GM12801 (cell line): ENCODE data around the gene MGRN1.

Experiments
- CTCF ChIP-seq: IDR thresholded peaks from one replicate; pipeline ENCODE4 v1.5.1; 2011; ENCODE audit warnings: control low read depth; ENCODE audit not compliant: insufficient read length; ENCODE audit errors: extremely low read depth

MGRN1 gene

GRCh38 chr16:4666537-4667202 lies 42.0 kb downstream of the MGRN1 start:
- no peak for TF ChIP-seq CTCF

- TF ChIP-seq CTCF: no peak
These were observed 42.8 kb downstream of the MGRN1 start for GRCh38 chr16:4667203-4667963.

GRCh38 chr16:4668313-4668960 lies 43.8 kb downstream of the MGRN1 start:
- TF ChIP-seq CTCF: no peak

GRCh38 chr16:4673387-4674046 lies 48.9 kb downstream of the MGRN1 start:
- no peak for TF ChIP-seq CTCF

- no peak for TF ChIP-seq CTCF
These were observed 50.4 kb downstream of the MGRN1 start for GRCh38 chr16:4674926-4675530.

- TF ChIP-seq CTCF: no peak
These were observed 51.5 kb downstream of the MGRN1 start for GRCh38 chr16:4675864-4676786.
